Measurements from ENCODE around the gene NCLN.
"Not testable (repeated sequence)": the region's sequence is repeated elsewhere in the genome, so short reads cannot be mapped to it uniquely, and the experiment has no call there.

Gene NCLN

GRCh38 chr19:3229888-3230496 lies 44.3 kb downstream of the NCLN start:
- no peak for DNase-seq

GRCh38 chr19:3231288-3231687 lies 45.6 kb downstream of the NCLN start:
- DNase-seq = no peak

- DNase-seq = no peak
Measured at GRCh38 chr19:3233116-3233515, 47.4 kb downstream of the NCLN start.

GRCh38 chr19:3233831-3234230 lies 48.1 kb downstream of the NCLN start:
- no peak for DNase-seq

DNA sequence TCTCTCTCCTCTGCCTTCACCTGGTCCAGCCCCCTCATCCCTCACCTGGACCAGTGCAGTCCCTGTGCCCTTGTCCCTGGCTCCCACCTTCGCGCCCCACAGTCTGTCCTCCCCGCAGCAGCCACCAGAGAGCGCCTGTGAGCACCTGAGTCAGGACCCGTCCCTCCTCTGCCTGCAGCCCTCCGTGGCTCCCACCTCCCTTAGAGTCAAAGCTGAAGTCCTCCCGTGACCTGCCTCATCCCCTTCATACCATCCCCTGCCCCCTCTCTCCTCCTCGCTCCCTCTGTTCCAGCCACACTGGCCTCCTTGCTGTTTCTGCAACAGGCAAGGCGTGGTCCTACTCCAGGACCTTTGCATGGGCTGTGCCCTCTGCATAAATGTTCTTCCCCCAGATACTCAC lies 49.1 kb downstream of the NCLN start:
- DNase-seq = peak; percentile 28

DNA sequence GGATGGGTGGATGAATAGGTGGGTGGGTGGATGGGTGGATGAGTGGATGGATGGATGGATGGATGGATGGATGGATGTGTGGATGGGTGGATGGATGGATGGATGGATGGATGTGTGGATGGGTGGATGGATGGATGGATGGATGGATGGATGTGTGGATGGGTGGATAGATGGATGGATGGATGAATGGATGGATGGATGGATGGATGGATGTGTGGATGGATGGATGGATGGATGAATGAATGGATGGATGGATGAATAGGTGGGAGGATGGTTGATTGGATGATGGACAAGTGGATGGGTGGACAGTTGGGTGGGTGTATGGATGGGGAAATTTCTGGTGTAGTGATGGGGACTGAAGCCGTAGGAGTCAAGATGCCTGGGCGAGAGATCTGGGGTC lies 49.9 kb downstream of the NCLN start:
- DNase-seq = not testable (repeated sequence)

GRCh38 chr19:3236272-3236671 lies 50.5 kb downstream of the NCLN start:
- DNase-seq = no peak

GRCh38 chr19:3238066-3238561 lies 52.4 kb downstream of the NCLN start:
- DNase-seq = no peak

- no peak for DNase-seq
Measured at GRCh38 chr19:3239367-3239766, 53.6 kb downstream of the NCLN start.

DNA sequence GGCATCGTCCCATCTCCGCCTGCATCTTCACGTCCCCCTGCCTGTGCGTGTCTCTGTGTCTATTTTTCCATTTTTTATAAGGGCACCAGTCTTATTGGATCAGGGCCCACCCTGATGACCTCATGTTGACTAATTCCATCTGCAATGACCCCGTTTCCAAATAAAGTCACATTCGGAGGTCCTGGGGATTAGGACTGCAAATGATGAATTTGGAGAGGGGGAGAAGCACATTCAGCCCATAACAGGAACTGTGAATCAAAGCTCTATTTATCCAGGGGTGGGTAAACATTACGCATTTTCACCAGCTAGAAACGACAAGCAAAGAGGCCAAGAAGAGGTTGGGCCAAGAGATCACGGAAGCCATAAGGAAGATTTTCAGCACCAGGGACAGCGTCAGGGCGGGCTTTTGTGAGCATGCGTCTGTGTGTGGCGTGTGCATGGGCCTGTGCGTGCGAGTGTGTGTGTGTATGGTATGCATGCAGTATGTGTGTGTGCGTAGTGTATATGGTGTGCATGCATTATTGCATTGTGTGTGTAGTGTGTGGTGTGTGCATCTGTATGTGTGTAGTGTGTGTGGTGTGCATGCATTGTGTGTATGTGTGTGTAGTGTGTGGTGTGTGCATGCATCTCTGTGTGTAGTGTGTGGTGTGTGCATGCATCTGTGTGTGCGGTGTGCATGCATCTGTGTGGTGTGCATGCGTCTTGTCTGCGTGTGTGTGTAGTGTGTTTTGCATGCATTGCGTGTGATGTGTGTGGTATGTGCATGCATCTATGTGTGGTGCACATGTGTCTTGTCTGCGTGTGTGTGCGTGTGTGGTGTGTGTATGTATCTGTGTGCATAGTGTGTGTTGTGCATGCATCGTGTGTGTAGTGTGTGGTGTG lies 58.3 kb downstream of the NCLN start:
- DNase-seq = peak; percentile 21

DNA sequence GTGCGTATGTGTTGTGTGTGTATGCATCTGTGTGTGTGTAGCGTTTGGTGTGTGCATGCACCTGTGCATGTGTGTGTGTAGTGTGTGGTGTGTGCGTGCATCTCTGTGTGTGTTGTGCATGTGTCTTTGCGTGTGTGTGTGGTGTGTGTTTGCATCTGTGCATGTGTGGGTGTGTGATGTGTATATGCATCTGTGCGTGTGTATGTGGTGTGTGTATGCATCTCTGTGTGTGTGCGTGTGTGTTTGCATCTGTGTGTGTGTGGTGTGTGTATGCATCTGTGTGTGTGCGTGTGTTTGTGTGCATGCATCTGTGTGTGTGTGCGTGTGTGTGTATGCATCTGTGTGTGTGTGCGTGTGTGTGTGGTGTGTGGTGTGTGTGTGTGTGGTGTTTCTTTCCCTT lies 59.3 kb downstream of the NCLN start:
- no peak for DNase-seq

DNA sequence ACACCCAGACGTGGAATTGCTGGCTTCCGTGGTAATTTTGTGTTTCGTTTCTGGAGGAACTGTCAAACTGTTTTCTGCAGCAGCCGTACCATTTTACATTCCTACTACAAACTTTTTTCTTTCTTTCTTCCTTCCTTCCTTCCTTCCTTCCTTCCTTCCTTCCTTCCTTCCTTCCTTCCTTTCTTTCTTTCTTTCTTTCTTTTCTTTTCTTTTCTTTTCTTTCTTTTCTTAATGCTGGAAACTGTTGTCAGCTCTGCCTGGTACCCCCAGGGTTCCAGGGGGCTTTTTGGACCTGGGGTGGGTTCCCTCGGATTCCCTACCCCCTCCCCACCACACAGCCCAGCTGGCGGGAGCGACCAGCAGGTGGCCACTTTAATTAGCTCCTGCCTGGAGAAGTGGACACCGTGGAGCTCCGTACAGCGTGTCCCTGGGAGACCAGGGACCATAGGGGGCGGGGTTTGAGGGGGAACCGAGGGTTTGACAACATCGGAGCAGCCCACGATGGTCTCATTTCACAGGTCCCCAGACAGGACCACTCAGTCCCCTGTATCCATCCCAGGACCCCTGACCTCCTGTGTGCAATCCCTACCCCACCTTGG lies 63.1 kb downstream of the NCLN start:
- DNase-seq = no peak

- no peak for DNase-seq
Measured at GRCh38 chr19:3249408-3249807, 63.7 kb downstream of the NCLN start.

GRCh38 chr19:3250675-3251074 lies 64.9 kb downstream of the NCLN start:
- DNase-seq = peak; percentile 29

- no peak for DNase-seq
Measured at GRCh38 chr19:3251229-3251628, 65.5 kb downstream of the NCLN start.

GRCh38 chr19:3252650-3253049 lies 66.9 kb downstream of the NCLN start:
- no peak for DNase-seq

DNA sequence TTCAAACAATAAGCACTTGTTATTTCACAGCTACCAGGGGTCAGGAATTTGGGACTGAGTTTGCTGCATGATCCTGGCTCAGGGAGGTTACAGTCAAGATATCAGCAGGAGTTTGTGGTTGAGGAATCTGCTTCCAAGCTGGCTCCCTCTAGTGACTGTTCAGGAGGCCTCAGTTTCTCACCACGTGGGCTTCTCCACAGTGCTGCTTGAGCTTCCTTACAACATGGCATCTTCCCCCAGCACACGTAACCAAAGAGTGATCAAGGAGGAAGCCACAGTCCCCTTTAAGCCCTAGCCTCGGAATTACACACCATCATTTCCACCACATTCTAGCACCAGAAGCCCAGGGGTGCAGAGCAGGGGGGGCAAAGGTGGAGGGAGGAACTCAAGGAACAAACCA lies 67.5 kb downstream of the NCLN start:
- DNase-seq = no peak

DNA sequence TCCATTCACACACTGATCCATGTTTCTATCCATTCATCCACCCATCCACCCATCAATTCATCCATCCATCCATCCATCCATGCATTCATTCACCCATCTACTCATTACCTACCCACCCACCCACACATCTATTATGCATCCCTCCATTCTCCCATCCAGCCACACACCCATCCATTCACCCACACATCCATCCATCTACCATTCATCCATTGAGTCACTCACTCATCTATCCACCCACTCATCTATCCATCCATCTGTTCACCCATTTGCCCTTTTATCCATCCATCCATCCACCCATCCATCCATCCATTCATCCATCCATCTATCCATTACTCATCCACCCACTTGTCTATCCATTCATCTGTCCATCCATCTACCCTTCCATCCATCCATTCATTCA lies 68.8 kb downstream of the NCLN start:
- no peak for DNase-seq

- DNase-seq = no peak
Measured at GRCh38 chr19:3257071-3257470, 71.3 kb downstream of the NCLN start.

All from activated CD4-positive, alpha-beta T cell treated with anti-CD3 and anti-CD28 coated beads, Interleukin-2, amount 50 U/mL, for 16 hours (primary cell).